Measurements from ENCODE around the gene ZSWIM3. TPM values are rescaled to one million over a fixed set of nuclear protein-coding genes. Genes with fewer than 3 reads are reported as not detected.

Gene ZSWIM3
- total and polyA plus RNA-seq, 2 donors (not counting 1 experiment from before 2014, with no cell fraction given): 3.6 to 7.6 TPM

GRCh38 chr20:45852326-45852725 lies 5.1 kb upstream of the ZSWIM3 start:
- TF ChIP-seq EZH2 (IDR thresholded peaks at IDR 0.05; ENCODE audit: low read length, missing control alignments): no peak
- TF ChIP-seq, protein P1, sequence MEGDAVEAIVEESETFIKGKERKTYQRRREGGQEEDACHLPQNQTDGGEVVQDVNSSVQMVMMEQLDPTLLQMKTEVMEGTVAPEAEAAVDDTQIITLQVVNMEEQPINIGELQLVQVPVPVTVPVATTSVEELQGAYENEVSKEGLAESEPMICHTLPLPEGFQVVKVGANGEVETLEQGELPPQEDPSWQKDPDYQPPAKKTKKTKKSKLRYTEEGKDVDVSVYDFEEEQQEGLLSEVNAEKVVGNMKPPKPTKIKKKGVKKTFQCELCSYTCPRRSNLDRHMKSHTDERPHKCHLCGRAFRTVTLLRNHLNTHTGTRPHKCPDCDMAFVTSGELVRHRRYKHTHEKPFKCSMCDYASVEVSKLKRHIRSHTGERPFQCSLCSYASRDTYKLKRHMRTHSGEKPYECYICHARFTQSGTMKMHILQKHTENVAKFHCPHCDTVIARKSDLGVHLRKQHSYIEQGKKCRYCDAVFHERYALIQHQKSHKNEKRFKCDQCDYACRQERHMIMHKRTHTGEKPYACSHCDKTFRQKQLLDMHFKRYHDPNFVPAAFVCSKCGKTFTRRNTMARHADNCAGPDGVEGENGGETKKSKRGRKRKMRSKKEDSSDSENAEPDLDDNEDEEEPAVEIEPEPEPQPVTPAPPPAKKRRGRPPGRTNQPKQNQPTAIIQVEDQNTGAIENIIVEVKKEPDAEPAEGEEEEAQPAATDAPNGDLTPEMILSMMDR (conservative IDR thresholded peaks at IDR 0.05 in 1 of 2, IDR thresholded peaks at IDR 0.05 in 1 of 2; ENCODE audit: low read depth in 1 of 2, low read length in 2 of 2): no peak
- Histone ChIP-seq H3K79me2 (ENCODE audit: control insufficient read depth, insufficient read depth, low read length) (peaks cover 19% of the 10 kb centered on the region), H3K4me2 (ENCODE audit: extremely low read depth, insufficient read depth, low read length) (no peak overlapping the region), H3K9me3 (ENCODE audit: control insufficient read depth, insufficient read depth, low read depth, low read length) (no peaks in the 10 kb centered on the region), H3K27ac (ENCODE audit: insufficient read depth, low read length) (no peak overlapping the region), H3K4me1 (ENCODE audit: control insufficient read depth, extremely low read depth, insufficient read depth, low read length) (peaks cover 2% of the 10 kb centered on the region), H4K20me1 (ENCODE audit: control insufficient read depth, extremely low read depth, insufficient read depth, low read length) (no peaks in the 10 kb centered on the region), H2AFZ (ENCODE audit: low read length) (no peak overlapping the region), H3K4me3 (replicated peaks in 1 of 4; ENCODE audit: control extremely low read depth in 1 of 4, insufficient read depth in 1 of 4, low read depth in 3 of 4, low read length in 4 of 4) (no peak overlapping the region), H3K9ac (ENCODE audit: insufficient read depth, low read length) (no peak overlapping the region), H3K36me3 (ENCODE audit: control insufficient read depth, insufficient read depth, low read length) (peaks cover 6% of the 10 kb centered on the region), H3K27me3 (ENCODE audit: control insufficient read depth, insufficient read depth, low read length) (no peaks in the 10 kb centered on the region)
- DNase-seq (ENCODE audit: low read depth in 2 of 2): no peak

DNA sequence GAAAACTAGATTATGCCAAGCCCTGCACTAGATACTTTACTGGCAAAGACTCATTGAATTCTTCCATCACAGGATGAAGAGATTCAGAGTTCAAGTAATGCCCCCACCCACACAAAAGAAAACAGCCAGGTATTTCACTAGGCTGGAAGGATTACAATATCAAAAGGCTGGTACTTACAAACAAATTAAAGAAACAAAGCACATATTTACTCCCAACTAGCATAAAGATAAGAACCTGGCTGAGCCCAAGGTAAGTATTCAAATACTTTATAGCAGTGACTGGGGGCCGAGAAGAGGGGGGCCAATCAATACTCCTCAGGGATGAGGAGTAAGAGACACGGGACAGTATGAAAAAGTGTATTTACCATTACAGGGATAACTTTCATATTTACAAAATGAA lies 3.9 kb upstream of the ZSWIM3 start:
- no peak overlapping the region for H3K27ac ChIP-seq (ENCODE audit: insufficient read depth, low read length)
- peaks cover 3% of the 10 kb centered on the region for H3K36me3 ChIP-seq (ENCODE audit: control insufficient read depth, insufficient read depth, low read length)
- TF ChIP-seq, protein P1 (conservative IDR thresholded peaks at IDR 0.05 in 1 of 2, IDR thresholded peaks at IDR 0.05 in 1 of 2; ENCODE audit: low read depth in 1 of 2, low read length in 2 of 2): no peak
- no peak for TF ChIP-seq EZH2 (IDR thresholded peaks at IDR 0.05; ENCODE audit: low read length, missing control alignments)
- no peak overlapping the region for H3K4me2 ChIP-seq (ENCODE audit: extremely low read depth, insufficient read depth, low read length)
- no peak overlapping the region for H3K9ac ChIP-seq (ENCODE audit: insufficient read depth, low read length)
- H3K4me1 ChIP-seq (ENCODE audit: control insufficient read depth, extremely low read depth, insufficient read depth, low read length): peaks cover 2% of the 10 kb centered on the region
- H3K79me2 ChIP-seq (ENCODE audit: control insufficient read depth, insufficient read depth, low read length): peaks cover 19% of the 10 kb centered on the region
- DNase-seq (ENCODE audit: low read depth in 2 of 2): no peak
- no peaks in the 10 kb centered on the region for H3K27me3 ChIP-seq (ENCODE audit: control insufficient read depth, insufficient read depth, low read length)
- H4K20me1 ChIP-seq (ENCODE audit: control insufficient read depth, extremely low read depth, insufficient read depth, low read length): no peaks in the 10 kb centered on the region
- no peaks in the 10 kb centered on the region for H3K9me3 ChIP-seq (ENCODE audit: control insufficient read depth, insufficient read depth, low read depth, low read length)
- no peak overlapping the region for H3K4me3 ChIP-seq (replicated peaks in 1 of 4; ENCODE audit: control extremely low read depth in 1 of 4, insufficient read depth in 1 of 4, low read depth in 3 of 4, low read length in 4 of 4)
- no peak overlapping the region for H2AFZ ChIP-seq (ENCODE audit: low read length)

DNA sequence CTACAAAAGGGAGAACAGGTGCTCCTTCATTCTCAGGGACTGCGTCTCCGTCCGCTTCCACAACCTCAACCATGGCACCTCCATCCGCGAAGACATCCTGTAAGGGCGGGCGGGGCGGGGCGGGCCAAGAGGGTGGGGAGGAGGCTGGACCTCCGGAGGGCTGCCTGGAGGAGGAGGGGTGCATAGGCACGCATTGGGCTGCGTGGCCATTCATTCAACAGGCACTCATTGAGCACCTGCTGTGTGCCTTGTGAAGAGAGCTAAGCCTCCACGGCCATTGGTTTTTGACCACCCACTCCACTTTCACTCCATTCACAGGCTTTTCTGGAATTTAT lies 435 bp downstream of the ZSWIM3 start:
- Histone ChIP-seq H3K4me3 (replicated peaks in 1 of 4; ENCODE audit: control extremely low read depth in 1 of 4, insufficient read depth in 1 of 4, low read depth in 3 of 4, low read length in 4 of 4) (peak overlapping the region; percentile 49 to 86 (median 84)), H2AFZ (ENCODE audit: low read length) (peak overlapping the region; percentile 9), H3K9me3 (ENCODE audit: control insufficient read depth, insufficient read depth, low read depth, low read length) (no peaks in the 10 kb centered on the region), H3K9ac (ENCODE audit: insufficient read depth, low read length) (peak overlapping the region; percentile 32), H3K36me3 (ENCODE audit: control insufficient read depth, insufficient read depth, low read length) (peaks cover 3% of the 10 kb centered on the region), H3K27ac (ENCODE audit: insufficient read depth, low read length) (peak overlapping the region; percentile 43), H3K4me2 (ENCODE audit: extremely low read depth, insufficient read depth, low read length) (peak overlapping the region; percentile 85), H3K27me3 (ENCODE audit: control insufficient read depth, insufficient read depth, low read length) (no peaks in the 10 kb centered on the region), H3K79me2 (ENCODE audit: control insufficient read depth, insufficient read depth, low read length) (peaks cover 19% of the 10 kb centered on the region), H4K20me1 (ENCODE audit: control insufficient read depth, extremely low read depth, insufficient read depth, low read length) (no peaks in the 10 kb centered on the region), H3K4me1 (ENCODE audit: control insufficient read depth, extremely low read depth, insufficient read depth, low read length) (peaks cover 2% of the 10 kb centered on the region)
- no peak for DNase-seq (ENCODE audit: low read depth in 2 of 2)
- TF ChIP-seq EZH2 (IDR thresholded peaks at IDR 0.05; ENCODE audit: low read length, missing control alignments): no peak
- TF ChIP-seq, protein P1 (conservative IDR thresholded peaks at IDR 0.05 in 1 of 2, IDR thresholded peaks at IDR 0.05 in 1 of 2; ENCODE audit: low read depth in 1 of 2, low read length in 2 of 2): no peak

All from fibroblast of lung (primary cell).